Measurements from ENCODE around the gene DOHH.
A peak's percentile ranks its signal among the peaks of the same experiment; 100 is the strongest.
"Not testable (repeated sequence)": the region's sequence is repeated elsewhere in the genome, so short reads cannot be mapped to it uniquely, and the experiment has no call there.

Gene DOHH

GRCh38 chr19:3464587-3465235 is 35.8 kb downstream of the DOHH start:
- H3K27ac ChIP-seq, result no peak overlapping the region

DNA sequence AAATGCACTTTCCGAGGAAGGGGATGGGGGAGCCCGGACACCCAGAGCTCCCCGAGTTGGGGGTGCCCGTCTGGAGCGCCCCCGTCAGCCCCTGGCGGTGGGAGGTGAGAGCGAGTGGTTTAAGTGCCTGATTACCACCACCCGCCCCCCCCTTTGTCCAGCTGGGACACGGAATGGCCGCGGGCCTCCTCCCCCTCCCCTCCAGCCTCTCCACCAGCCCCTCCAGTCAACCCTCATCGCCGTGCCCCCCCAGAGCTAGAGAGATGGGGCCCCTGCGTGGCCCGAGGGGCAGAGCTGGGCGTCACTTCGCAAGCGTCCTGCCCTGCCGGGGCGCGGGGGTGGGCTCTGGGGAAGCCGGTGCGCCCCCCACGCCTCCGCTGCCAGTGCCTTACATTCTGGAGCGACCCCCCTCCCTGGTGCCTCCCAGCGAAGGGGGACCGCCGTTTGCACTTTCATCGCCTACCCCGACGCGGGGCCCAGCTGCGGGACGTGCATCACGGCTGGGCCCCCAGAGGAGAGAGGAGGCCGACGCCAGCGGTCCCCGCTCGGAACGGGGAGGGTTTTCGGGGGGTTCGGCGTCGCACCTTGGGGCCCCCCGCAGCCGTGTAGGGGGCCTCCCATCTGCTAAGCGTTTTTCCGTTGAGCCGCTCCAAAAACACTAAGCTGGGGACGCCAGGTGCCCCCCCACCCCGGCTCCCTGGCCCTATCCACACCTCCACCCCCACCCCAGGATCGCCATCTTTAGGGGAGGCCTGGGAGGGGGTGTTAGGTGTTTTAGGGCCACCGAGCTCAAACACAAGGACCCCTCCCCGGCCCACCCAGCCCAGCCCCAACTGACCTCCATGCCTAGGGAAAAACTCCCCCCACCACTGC is 36.5 kb downstream of the DOHH start:
- no peak for DNase-seq (ENCODE audit: low read depth, low spot score)
- H3K27ac ChIP-seq, result no peak overlapping the region

More at GRCh38 chr19:3464587-3465235, 35.8 kb downstream of the DOHH start:
- DNase-seq (ENCODE audit: low read depth, low spot score), result no peak

- no peak for DNase-seq (ENCODE audit: low read depth, low spot score)
Observed at GRCh38 chr19:3462991-3463713, 37.3 kb downstream of the DOHH start.

DNA sequence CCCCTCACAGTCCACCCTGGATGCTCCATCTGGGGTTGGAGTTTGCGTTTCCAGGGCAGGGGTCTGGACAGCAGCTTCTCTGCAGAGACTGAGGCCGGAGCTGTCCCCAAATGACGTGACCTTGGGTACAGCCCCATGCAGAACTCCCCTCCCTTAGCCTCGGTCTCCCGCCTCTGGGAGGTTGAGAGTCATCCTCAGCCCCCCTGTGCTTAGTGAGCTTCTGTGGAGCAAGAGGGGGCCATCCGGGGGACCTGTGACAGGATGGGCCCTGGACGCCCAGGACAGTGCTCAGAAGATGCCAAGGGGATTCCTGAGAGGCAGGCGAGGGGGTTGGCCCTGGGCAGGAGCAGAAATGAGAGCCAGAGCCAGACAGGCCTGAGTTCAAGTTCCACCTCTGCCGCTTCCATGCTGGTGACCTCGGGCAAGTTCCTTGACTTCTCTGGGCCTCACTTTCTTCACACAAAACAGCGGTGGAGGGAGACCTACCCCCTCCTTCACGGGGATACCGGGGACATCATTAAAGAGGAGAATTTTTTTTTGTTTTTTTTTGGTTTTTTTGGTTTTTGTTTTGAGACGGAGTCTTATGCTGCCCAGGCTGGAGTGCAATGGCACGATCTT is 40.4 kb downstream of the DOHH start:
- H3K27ac ChIP-seq, result no peak overlapping the region
- no peak for DNase-seq (ENCODE audit: low read depth, low spot score)

More at GRCh38 chr19:3462991-3463713, 37.3 kb downstream of the DOHH start:
- H3K27ac ChIP-seq, result no peak overlapping the region

- no peak overlapping the region for H3K27ac ChIP-seq
- no peak for DNase-seq (ENCODE audit: low read depth, low spot score)
Observed at GRCh38 chr19:3459089-3459881, 41.2 kb downstream of the DOHH start.

DNA sequence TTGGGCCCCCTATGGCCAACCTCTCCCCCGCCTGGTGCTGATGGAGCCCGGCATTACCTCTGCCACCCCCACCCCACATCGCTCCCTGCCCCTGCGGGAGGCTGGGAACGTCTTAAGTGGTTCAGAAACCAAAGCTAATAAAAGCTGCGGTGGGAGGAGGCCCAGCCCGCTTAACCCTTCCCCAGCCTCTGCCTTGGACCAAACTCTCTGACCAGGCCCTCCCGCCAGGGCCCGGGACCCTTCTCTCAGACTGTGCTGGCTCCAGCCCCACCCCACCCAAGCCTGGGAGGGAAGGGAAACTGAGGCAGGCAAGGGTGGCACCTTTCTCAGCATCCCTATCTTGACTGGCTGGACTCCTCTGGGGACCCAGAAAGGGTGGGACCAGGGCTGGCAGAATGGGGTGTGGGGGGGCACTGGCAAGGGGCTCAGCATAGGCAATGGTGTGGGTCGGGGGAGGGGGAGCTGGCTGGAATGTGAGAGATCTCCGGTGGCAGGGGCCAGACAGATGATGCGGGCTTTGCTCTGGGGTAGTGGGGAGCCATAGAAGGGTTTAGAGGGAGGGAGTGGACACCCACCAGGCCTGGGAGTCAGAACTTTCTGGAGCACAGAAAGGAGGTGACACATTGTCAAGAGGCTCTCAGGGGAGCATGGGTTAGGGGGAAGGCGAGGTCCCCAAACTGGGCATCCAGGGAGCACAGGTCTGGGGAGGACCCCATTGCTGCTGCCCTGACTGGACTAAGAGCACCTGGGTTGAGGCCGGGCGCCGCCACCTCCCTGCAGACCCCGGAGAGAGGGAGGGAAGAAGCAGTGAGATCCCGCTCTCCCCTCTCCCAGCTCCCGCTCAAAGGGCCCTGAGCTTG is 42.0 kb downstream of the DOHH start:
- H3K27ac ChIP-seq, result no peak overlapping the region
- DNase-seq (ENCODE audit: low read depth, low spot score), result no peak

- no peak overlapping the region for H3K27ac ChIP-seq
- DNase-seq (ENCODE audit: low read depth, low spot score), result no peak
Observed at GRCh38 chr19:3457528-3458228, 42.8 kb downstream of the DOHH start.

GRCh38 chr19:3456925-3457527 is 43.4 kb downstream of the DOHH start:
- no peak overlapping the region for H3K27ac ChIP-seq
- DNase-seq (ENCODE audit: low read depth, low spot score), result no peak

DNA sequence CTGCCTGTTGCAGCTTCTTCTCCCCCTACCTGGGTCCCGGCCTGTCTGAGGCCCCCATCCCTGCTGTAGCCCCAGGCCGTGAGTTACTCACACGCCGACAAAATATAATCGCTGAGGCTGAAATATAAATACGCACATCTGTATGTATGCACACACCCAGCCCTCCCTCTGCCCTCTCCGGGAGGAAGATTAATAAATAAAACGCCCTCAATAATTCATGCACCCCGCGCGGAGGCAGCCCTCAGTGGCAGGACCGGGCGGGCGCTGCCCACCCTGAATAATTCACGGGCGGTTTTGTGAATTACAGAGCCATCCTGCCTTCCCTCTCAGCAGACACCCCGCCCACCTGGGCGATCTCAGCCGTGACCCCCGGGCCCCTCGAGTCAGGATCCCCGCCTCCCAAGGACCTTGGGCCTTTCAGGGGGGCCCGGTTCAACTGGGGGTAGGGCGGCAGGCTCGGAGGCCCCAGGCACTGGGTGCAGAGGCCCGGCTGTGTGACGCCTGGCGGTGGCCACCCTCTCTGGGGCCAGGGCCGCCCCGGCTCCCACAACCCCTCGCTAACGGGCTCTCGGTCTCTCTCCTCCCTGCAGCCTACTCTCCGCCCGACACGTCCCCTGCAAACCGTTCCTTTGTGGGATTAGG is 44.4 kb downstream of the DOHH start:
- no peak overlapping the region for H3K27ac ChIP-seq
- no peak for DNase-seq (ENCODE audit: low read depth, low spot score)

- no peak overlapping the region for H3K27ac ChIP-seq
- no peak for DNase-seq (ENCODE audit: low read depth, low spot score)
Observed at GRCh38 chr19:3455393-3455955, 45.0 kb downstream of the DOHH start.

- no peak overlapping the region for H3K27ac ChIP-seq
- DNase-seq (ENCODE audit: low read depth, low spot score), result no peak
Observed at GRCh38 chr19:3454656-3455392, 45.6 kb downstream of the DOHH start.

GRCh38 chr19:3453840-3454239 is 46.6 kb downstream of the DOHH start:
- no peak overlapping the region for H3K27ac ChIP-seq
- no peak for DNase-seq (ENCODE audit: low read depth, low spot score)

GRCh38 chr19:3452942-3453214 is 47.6 kb downstream of the DOHH start:
- DNase-seq (ENCODE audit: low read depth, low spot score); H3K27ac ChIP-seq: not testable (repeated sequence)

- H3K27ac ChIP-seq, result peak overlapping the region; percentile 89
- DNase-seq (ENCODE audit: low read depth, low spot score), result no peak
Observed at GRCh38 chr19:3452171-3452941, 48.1 kb downstream of the DOHH start.

DNA sequence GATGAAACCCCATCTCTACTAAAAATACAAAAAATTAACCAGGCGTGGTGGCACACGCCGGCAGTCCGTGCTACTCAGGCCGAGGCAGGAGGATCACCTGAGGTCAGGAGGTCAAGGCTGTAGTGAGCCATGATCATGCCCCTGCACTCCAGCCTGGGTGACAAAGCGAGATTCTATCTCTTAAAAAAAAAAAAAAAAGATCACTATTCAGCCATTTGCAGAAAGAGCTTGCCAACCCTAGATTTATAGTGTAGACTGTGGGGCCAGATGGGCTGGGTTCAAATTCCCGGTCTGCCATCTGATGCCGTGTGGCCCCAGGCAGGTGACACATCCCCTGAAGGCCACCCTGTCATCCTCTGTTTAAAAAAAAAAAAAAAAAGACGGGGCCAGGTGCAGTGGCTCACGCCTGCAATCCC is 49.0 kb downstream of the DOHH start:
- H3K27ac ChIP-seq, result peak overlapping the region; percentile 89
- no peak for DNase-seq (ENCODE audit: low read depth, low spot score)

Measured in epithelial cell of prostate (primary cell).